Measurements from ENCODE around the gene IRF1.
A peak's percentile ranks its signal among the peaks of the same experiment; 100 is the strongest.

Gene IRF1

GRCh38 chr5:132469380-132470009, 21.1 kb downstream of the IRF1 start:
- DNase-seq (ENCODE audit: low read depth), result no peak
- no peak overlapping the region for H3K4me3 ChIP-seq (ENCODE audit: low read depth, low read length)
- TF ChIP-seq CTCF (IDR thresholded peaks at IDR 0.05; ENCODE audit: low read depth, low read length, missing control alignments), result peak; percentile 33

- no peak for DNase-seq (ENCODE audit: low read depth)
- TF ChIP-seq CTCF (IDR thresholded peaks at IDR 0.05; ENCODE audit: low read depth, low read length, missing control alignments), result no peak
- H3K4me3 ChIP-seq (ENCODE audit: low read depth, low read length), result no peak overlapping the region
Observed at GRCh38 chr5:132468656-132469379, 21.8 kb downstream of the IRF1 start.

- no peak for TF ChIP-seq CTCF (IDR thresholded peaks at IDR 0.05; ENCODE audit: low read depth, low read length, missing control alignments)
- DNase-seq (ENCODE audit: low read depth), result peak; percentile 76
- peak overlapping the region; percentile 24; the same call in 1 of the 2 replicates for H3K4me3 ChIP-seq (ENCODE audit: low read depth, low read length)
Observed at GRCh38 chr5:132467287-132467984, 23.1 kb downstream of the IRF1 start.

GRCh38 chr5:132466433-132467286, 23.9 kb downstream of the IRF1 start:
- no peak for TF ChIP-seq CTCF (IDR thresholded peaks at IDR 0.05; ENCODE audit: low read depth, low read length, missing control alignments)
- DNase-seq (ENCODE audit: low read depth), result peak; percentile 90
- H3K4me3 ChIP-seq (ENCODE audit: low read depth, low read length), result peak overlapping the region; percentile 24; the same call in 1 of the 2 replicates

GRCh38 chr5:132465059-132465707, 25.4 kb downstream of the IRF1 start:
- no peak for DNase-seq (ENCODE audit: low read depth)
- no peak for TF ChIP-seq CTCF (IDR thresholded peaks at IDR 0.05; ENCODE audit: low read depth, low read length, missing control alignments)
- H3K4me3 ChIP-seq (ENCODE audit: low read depth, low read length), result no peak overlapping the region

Data from GM12864 (cell line).